ENCODE measurements around the gene NXPE4.

NXPE4 gene

GRCh38 chr11:114559425-114560310 is 35.9 kb downstream of the NXPE4 start, which contains the start of gene NXPE1:
Gene NXPE1, minus strand, starts transcription at chr11:114559881. Its CDS starts 8,680 bp downstream, at chr11:114551201.
- no peak for DNase-seq (ENCODE audit: low read depth)

DNA sequence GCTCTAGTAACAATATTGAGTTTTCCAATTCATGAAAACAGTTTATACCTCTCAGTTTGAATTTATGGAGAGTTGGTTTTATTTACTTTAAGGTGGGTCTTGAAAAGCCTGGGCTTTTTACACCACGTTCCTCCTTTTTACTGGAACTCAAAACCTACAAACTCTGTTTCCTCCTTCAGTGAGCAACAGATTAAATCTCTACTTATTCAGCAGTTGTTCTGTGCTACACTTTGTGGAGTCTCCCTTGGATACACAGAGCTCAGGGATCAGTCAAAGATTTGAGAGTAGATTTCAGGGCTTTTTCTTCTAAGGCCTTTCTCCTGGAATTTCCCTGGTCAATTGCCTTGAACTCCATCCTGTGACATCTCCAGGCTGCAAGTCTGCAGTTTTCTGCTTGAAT is 39.5 kb downstream of the NXPE4 start:
- DNase-seq (ENCODE audit: low read depth) = no peak

- DNase-seq (ENCODE audit: low read depth) = no peak
These were observed 41.9 kb downstream of the NXPE4 start for GRCh38 chr11:114553642-114554041.

- no peak for DNase-seq (ENCODE audit: low read depth)
These were observed 44.5 kb downstream of the NXPE4 start for GRCh38 chr11:114551060-114551459.

- DNase-seq (ENCODE audit: low read depth) = no peak
These were observed 69.9 kb downstream of the NXPE4 start for GRCh38 chr11:114525682-114526081.

DNA sequence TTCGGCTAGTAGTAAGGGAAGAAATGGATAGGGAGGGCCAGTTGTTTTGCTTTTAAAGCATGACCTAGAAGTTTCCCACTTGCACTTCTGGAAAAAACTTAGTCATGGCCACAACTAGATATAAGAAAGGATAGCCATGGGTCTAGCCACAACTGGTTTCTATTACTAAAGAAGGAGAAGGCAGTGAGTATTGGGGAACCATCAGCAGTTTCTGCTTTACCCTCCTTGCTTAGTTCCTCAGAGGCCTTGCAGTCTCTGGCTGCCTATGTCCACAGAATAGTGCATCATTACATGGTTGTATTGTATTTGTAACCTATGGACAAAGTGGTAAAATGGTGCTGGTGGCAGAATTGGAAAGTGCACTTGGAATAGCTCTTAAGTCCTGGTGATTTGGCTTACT is 71.5 kb downstream of the NXPE4 start:
- DNase-seq (ENCODE audit: low read depth) = no peak

GRCh38 chr11:114522818-114523217 is 72.8 kb downstream of the NXPE4 start:
- DNase-seq (ENCODE audit: low read depth) = no peak
